ENCODE measurements around the gene NRG2.

DNA sequence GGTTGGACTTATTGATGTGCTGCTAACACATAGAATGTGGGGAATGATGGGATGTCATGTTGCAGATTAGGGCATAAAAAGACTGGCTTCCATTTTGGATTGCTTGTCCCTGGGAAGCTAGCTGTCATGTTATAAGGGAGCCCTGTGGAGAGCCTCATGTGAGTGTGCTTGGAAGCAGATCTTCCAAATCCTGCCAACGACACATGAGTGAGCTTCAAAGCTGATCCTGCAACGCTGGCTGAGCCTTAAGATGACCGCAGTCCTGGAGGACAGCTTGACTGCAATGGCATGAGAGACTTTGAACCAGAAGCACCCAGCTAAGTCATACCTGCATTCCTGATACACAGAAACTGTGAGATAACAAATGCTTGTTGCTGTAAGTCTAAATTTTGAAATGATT, 63.6 kb downstream of the NRG2 start:
- TF ChIP-seq ZFP3 (CRISPR knock-in tag; IDR thresholded peaks at IDR 0.05) (no peak), GLIS3 (CRISPR knock-in tag; IDR thresholded peaks at IDR 0.05) (no peak), ZNF565 (CRISPR knock-in tag; conservative IDR thresholded peaks at IDR 0.05; ENCODE audit: low read depth) (no peak), ZFP30 (CRISPR knock-in tag; IDR thresholded peaks at IDR 0.05) (no peak), TOX (CRISPR knock-in tag; IDR thresholded peaks at IDR 0.05; ENCODE audit: borderline replicate concordance) (no peak), RARB (CRISPR knock-in tag; IDR thresholded peaks at IDR 0.05) (no peak), PPARA (CRISPR knock-in tag; IDR thresholded peaks at IDR 0.05; ENCODE audit: borderline replicate concordance) (no peak), TCF4 (CRISPR knock-in tag; IDR thresholded peaks at IDR 0.05; ENCODE audit: borderline replicate concordance) (no peak)
- TF ChIP-seq, protein P1, sequence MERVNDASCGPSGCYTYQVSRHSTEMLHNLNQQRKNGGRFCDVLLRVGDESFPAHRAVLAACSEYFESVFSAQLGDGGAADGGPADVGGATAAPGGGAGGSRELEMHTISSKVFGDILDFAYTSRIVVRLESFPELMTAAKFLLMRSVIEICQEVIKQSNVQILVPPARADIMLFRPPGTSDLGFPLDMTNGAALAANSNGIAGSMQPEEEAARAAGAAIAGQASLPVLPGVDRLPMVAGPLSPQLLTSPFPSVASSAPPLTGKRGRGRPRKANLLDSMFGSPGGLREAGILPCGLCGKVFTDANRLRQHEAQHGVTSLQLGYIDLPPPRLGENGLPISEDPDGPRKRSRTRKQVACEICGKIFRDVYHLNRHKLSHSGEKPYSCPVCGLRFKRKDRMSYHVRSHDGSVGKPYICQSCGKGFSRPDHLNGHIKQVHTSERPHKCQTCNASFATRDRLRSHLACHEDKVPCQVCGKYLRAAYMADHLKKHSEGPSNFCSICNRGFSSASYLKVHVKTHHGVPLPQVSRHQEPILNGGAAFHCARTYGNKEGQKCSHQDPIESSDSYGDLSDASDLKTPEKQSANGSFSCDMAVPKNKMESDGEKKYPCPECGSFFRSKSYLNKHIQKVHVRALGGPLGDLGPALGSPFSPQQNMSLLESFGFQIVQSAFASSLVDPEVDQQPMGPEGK (CRISPR knock-in tag; IDR thresholded peaks at IDR 0.05; ENCODE audit: borderline replicate concordance): no peak
